Bronchial epithelial cell (primary cell): ENCODE results near the gene PANK4. TPM values are rescaled to one million over a fixed set of nuclear protein-coding genes. Genes with fewer than 3 reads are reported as not detected.

Experiments used
- DNase-seq: peaks from one replicate; pipeline ENCODE4 v3.0.0-alpha.2; 2010; ENCODE audit warnings: low read depth
- FAIRE-seq: peaks from 2 replicates; lab custom pipeline; 2011; peaks lifted over from hg19 to GRCh38; lab: Jason Lieb, UNC
- H3K27me3 ChIP-seq: 2 replicates; pipeline ENCODE4 v1.5.1; 2011; ENCODE audit warnings: low read length; ENCODE audit not compliant: control insufficient read depth, insufficient read depth
- H3K36me3 ChIP-seq: 2 replicates; pipeline ENCODE4 v1.5.1; 2011; ENCODE audit warnings: low read length; ENCODE audit not compliant: control insufficient read depth, insufficient read depth
- H3K4me3 ChIP-seq: 2 replicates; pipeline ENCODE4 v1.5.1; 2011; ENCODE audit warnings: mild to moderate bottlenecking, low read depth, low read length, control low read depth
- CTCF ChIP-seq: IDR thresholded peaks from 2 replicates; pipeline ENCODE4 v1.5.1; 2011; ENCODE audit warnings: mild to moderate bottlenecking, moderate library complexity, low read length, control low read depth, inconsistent platforms; ENCODE audit not compliant: insufficient read depth, severe bottlenecking
- total RNA-seq: library from RNA; depleted of rRNA; stranded (reverse); fragments of >200 nt; gene quantifications from 2 replicates; pipeline ENCODE4 v1.2.1, GENCODE V29; 2014

The PANK4 gene
- total RNA-seq, 1 donor from 2014 or later = 29.2 TPM

- DNase-seq (no peak), FAIRE-seq (no peak)
- no peak for TF ChIP-seq CTCF
- no peaks in the 10 kb centered on the region for H3K27me3 ChIP-seq
- H3K36me3 ChIP-seq = no peaks in the 10 kb centered on the region
- H3K4me3 ChIP-seq = no peak overlapping the region
Observed at GRCh38 chr1:2540816-2541492, 14.6 kb upstream of the PANK4 start.

GRCh38 chr1:2539312-2539907 is 13.0 kb upstream of the PANK4 start:
- Histone ChIP-seq H3K4me3 (no peak overlapping the region), H3K27me3 (no peaks in the 10 kb centered on the region), H3K36me3 (no peaks in the 10 kb centered on the region)
- DNase-seq (no peak), FAIRE-seq (no peak)
- TF ChIP-seq CTCF = peak; percentile 37

GRCh38 chr1:2538872-2539271 is 12.5 kb upstream of the PANK4 start:
- Histone ChIP-seq H3K4me3 (no peak overlapping the region), H3K27me3 (no peaks in the 10 kb centered on the region), H3K36me3 (no peaks in the 10 kb centered on the region)
- FAIRE-seq = no peak
- no peak for TF ChIP-seq CTCF
- DNase-seq = no peak

GRCh38 chr1:2538376-2538775 is 12.0 kb upstream of the PANK4 start:
- Histone ChIP-seq H3K4me3 (no peak overlapping the region), H3K27me3 (no peaks in the 10 kb centered on the region), H3K36me3 (no peaks in the 10 kb centered on the region)
- FAIRE-seq (no peak), DNase-seq (no peak)
- TF ChIP-seq CTCF = no peak

- TF ChIP-seq CTCF = no peak
- no peak for DNase-seq
- Histone ChIP-seq H3K27me3 (no peaks in the 10 kb centered on the region), H3K36me3 (no peaks in the 10 kb centered on the region), H3K4me3 (no peak overlapping the region)
- FAIRE-seq = no peak
Observed at GRCh38 chr1:2537784-2538115, 11.4 kb upstream of the PANK4 start.

GRCh38 chr1:2535981-2536380 is 9.6 kb upstream of the PANK4 start:
- TF ChIP-seq CTCF = no peak
- DNase-seq = no peak
- no peak overlapping the region for H3K4me3 ChIP-seq
- no peaks in the 10 kb centered on the region for H3K27me3 ChIP-seq
- FAIRE-seq = peak; percentile 55
- no peaks in the 10 kb centered on the region for H3K36me3 ChIP-seq
